GM12875 (cell line): ENCODE measurements around the gene REPS1.

Experiments used
- H3K4me3 ChIP-seq: one replicate; pipeline ENCODE4 v1.5.1; 2011; ENCODE audit warnings: low read depth, low read length, control low read depth
- TF ChIP-seq, protein P1 (sequence below): IDR thresholded peaks from 2 replicates; pipeline ENCODE4 v1.5.1; 2011; ENCODE audit warnings: low read depth, mild to moderate bottlenecking, control low read depth, inconsistent platforms, low read length, moderate library complexity, borderline replicate concordance; ENCODE audit not compliant: insufficient read depth

REPS1 gene

GRCh38 chr6:138909511-138909910, 78.5 kb downstream of the REPS1 start:
- H3K4me3 ChIP-seq, result no peak overlapping the region
- TF ChIP-seq, protein P1, sequence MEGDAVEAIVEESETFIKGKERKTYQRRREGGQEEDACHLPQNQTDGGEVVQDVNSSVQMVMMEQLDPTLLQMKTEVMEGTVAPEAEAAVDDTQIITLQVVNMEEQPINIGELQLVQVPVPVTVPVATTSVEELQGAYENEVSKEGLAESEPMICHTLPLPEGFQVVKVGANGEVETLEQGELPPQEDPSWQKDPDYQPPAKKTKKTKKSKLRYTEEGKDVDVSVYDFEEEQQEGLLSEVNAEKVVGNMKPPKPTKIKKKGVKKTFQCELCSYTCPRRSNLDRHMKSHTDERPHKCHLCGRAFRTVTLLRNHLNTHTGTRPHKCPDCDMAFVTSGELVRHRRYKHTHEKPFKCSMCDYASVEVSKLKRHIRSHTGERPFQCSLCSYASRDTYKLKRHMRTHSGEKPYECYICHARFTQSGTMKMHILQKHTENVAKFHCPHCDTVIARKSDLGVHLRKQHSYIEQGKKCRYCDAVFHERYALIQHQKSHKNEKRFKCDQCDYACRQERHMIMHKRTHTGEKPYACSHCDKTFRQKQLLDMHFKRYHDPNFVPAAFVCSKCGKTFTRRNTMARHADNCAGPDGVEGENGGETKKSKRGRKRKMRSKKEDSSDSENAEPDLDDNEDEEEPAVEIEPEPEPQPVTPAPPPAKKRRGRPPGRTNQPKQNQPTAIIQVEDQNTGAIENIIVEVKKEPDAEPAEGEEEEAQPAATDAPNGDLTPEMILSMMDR, result no peak

GRCh38 chr6:138907167-138907566, 80.9 kb downstream of the REPS1 start:
- H3K4me3 ChIP-seq, result no peak overlapping the region
- TF ChIP-seq, protein P1, result no peak

GRCh38 chr6:138897031-138897430, 91.0 kb downstream of the REPS1 start:
- TF ChIP-seq, protein P1, result no peak
- H3K4me3 ChIP-seq, result no peak overlapping the region

GRCh38 chr6:138896104-138896756, 91.8 kb downstream of the REPS1 start:
- no peak overlapping the region for H3K4me3 ChIP-seq
- TF ChIP-seq, protein P1, result no peak

DNA sequence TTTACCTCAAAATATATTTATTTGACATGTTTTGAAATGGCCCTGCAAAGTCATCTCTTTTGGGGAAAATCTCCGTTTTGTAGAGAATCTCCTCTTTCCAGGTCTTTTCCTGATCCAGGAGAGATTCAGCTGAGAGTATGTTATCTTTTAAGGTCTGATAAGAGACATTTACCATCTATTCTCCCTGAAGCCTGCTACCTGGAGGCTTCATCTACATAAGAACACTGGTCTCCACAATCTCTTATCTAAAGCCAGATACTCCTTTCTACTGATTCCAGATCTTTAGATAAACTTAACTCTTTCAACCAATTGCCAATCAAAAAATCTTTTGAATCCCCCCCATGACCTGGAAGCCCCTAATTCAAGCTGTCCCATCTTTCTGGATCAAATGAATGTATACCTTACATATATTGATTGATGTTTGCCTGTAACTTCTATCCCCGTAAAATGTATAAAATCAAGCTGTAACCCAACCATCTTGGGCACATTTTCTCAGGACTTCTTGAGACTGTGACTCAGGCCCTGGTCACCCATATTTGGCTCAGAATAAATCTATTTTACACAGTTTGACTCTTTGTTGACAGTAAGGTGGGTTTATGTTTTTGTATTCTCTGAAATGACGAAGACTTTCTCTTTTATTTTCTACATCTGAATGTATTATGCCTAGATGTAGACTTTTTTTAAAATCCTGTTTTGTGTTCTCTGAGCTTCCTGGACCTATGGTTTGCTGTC, 96.6 kb downstream of the REPS1 start:
- TF ChIP-seq, protein P1, result no peak
- H3K4me3 ChIP-seq, result no peak overlapping the region

- H3K4me3 ChIP-seq, result no peak overlapping the region
- TF ChIP-seq, protein P1, result no peak
Measured at GRCh38 chr6:138885156-138885819, 102.8 kb downstream of the REPS1 start.
